Loucy (cell line): ENCODE results near the gene LRRC19.

Source experiments
- CTCF ChIP-seq: fragments of 200-600 bp; sonication (generic); conservative IDR thresholded peaks from 2 replicates; pipeline ENCODE4 v1.5.1; 2014; ENCODE audit warnings: mild to moderate bottlenecking, antibody characterized with exemption, low read length
- EZH2phosphoT487 ChIP-seq: fragments of 200-600 bp; IDR thresholded peaks from 2 replicates; pipeline ENCODE4 v1.6.1; 2018; ENCODE audit warnings: antibody characterized with exemption, mild to moderate bottlenecking, moderate library complexity, borderline replicate concordance

DNA sequence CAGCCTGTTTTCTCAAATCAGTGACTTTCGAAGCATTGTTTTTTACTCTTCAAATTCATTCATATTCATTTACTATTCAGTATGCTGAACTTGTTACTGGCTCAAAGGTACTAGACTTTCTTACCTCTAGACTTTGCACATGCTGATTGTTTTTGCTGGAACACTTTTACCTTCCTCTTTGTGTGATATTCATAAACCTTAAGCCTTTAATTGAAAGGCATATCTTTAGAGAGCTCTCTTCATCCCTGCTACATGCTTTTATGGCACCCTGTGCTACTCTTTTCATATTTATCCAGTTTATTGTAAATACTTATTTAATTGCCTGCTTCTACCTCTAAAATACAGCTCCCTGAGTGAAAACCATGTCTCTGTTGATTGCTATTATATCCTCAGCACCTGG is 48.7 kb upstream of the LRRC19 start:
- TF ChIP-seq CTCF (no peak), EZH2phosphoT487 (no peak)
